Measurements from ENCODE around the gene METTL16.

DNA sequence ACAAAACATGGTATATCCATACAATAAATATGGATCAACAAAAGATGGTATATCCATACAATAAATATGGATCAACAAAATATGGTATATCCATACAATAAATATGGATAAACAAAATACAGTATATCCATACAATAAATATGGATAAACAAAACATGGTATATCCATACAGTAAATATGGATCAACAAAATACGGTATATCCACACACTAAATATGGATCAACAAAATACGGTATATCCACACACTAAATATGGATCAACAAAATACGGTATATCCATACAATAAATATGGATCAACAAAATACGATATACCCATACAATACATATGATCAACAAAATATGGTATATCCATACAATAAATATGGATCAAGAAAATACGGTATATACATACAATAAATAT, 8.1 kb downstream of the METTL16 start:
- no peak for TF ChIP-seq SREBF2 (CRISPR knock-in tag; IDR thresholded peaks at IDR 0.05)
- TF ChIP-seq ZKSCAN8 (CRISPR knock-in tag; IDR thresholded peaks at IDR 0.05) = no peak
- TF ChIP-seq SP1 (CRISPR knock-in tag; IDR thresholded peaks at IDR 0.05) = no peak
- no peak for TF ChIP-seq MCM2 (IDR thresholded peaks at IDR 0.05; ENCODE audit: low read depth)
- TF ChIP-seq ZFX (CRISPR knock-in tag; IDR thresholded peaks at IDR 0.05) = no peak
- TF ChIP-seq POLR2A (conservative IDR thresholded peaks at IDR 0.05) = no peak
- TF ChIP-seq KDM2B (CRISPR knock-in tag; IDR thresholded peaks at IDR 0.05) = no peak
- TF ChIP-seq TCF7L2 (IDR thresholded peaks at IDR 0.05; ENCODE audit: low read depth, low read length) = no peak
- TF ChIP-seq SMARCA5 (IDR thresholded peaks at IDR 0.05) = no peak
- TF ChIP-seq CTCF (IDR thresholded peaks at IDR 0.05 in 2 of 3, conservative IDR thresholded peaks at IDR 0.05 in 1 of 3; ENCODE audit: insufficient read depth in 2 of 3, low read depth in 1 of 3, low read length in 3 of 3) = no peak
- no peak for TF ChIP-seq ZNF707 (CRISPR knock-in tag; conservative IDR thresholded peaks at IDR 0.05)

Data from K562 (cell line).